ENCODE data around the gene RMND1. TPM values are rescaled to one million over a fixed set of nuclear protein-coding genes. Genes with fewer than 3 reads are reported as not detected.
A peak's percentile ranks its signal among the peaks of the same experiment; 100 is the strongest.

The RMND1 gene
- total RNA-seq, 1 experiment from 2014 or later, result 37.6 TPM

DNA sequence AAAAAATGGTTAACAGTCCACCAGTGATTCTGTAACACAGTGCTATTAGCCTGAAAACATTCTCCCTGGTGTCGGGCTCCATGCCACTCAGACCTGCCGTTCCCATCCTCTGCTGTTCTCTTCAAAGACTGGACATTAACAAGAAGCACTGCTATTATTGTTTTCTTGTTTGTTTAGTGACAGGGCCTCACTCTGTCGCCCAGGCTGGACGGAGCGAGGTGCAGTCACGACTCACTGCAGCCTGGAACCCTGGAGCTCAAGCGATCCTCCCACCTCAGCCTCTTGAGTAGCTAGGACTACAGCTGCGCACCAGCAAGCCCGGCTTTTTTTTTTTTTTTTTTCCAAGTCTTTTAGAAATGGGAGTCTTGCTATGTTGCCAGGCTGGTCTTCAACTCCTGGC, 9.6 kb downstream of the RMND1 start:
- no peaks in the 10 kb centered on the region for H3K27me3 Mint-ChIP-seq (ENCODE audit: insufficient read depth, unreplicated experiment)
- peaks cover 34% of the 10 kb centered on the region for H3K4me1 Mint-ChIP-seq (ENCODE audit: insufficient read depth, unreplicated experiment)
- TF ChIP-seq, protein P1, sequence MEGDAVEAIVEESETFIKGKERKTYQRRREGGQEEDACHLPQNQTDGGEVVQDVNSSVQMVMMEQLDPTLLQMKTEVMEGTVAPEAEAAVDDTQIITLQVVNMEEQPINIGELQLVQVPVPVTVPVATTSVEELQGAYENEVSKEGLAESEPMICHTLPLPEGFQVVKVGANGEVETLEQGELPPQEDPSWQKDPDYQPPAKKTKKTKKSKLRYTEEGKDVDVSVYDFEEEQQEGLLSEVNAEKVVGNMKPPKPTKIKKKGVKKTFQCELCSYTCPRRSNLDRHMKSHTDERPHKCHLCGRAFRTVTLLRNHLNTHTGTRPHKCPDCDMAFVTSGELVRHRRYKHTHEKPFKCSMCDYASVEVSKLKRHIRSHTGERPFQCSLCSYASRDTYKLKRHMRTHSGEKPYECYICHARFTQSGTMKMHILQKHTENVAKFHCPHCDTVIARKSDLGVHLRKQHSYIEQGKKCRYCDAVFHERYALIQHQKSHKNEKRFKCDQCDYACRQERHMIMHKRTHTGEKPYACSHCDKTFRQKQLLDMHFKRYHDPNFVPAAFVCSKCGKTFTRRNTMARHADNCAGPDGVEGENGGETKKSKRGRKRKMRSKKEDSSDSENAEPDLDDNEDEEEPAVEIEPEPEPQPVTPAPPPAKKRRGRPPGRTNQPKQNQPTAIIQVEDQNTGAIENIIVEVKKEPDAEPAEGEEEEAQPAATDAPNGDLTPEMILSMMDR (IDR thresholded peaks at IDR 0.05; ENCODE audit: unreplicated experiment), result no peak
- H3K27ac Mint-ChIP-seq (ENCODE audit: low read depth, unreplicated experiment), result no peak overlapping the region
- no peaks in the 10 kb centered on the region for H3K9me3 Mint-ChIP-seq (ENCODE audit: unreplicated experiment)
- H3K36me3 Mint-ChIP-seq (ENCODE audit: insufficient read depth, unreplicated experiment), result peaks cover 26% of the 10 kb centered on the region
- CTCF ChIA-PET, result interaction anchor here (0.6 to 1.1 kb wide), 5 partner anchors 18 to 849 kb away, joined by 3 to 6 read pairs (median 3); no protein-coding TSS in a partner anchor
- H3K4me3 Mint-ChIP-seq (ENCODE audit: unreplicated experiment), result no peak overlapping the region
- BruUV-seq (replicated peaks), result no TSS peak
- POLR2A ChIA-PET, result interaction anchor here (2.9 kb wide), 1 partner anchor 10 kb away, joined by 17 read pairs; the partner anchor contains the start of gene RMND1
- intact Hi-C loops (cut with micrococcal nuclease), result no loop called here
- no peak for DNase-seq (ENCODE audit: unreplicated experiment)

DNA sequence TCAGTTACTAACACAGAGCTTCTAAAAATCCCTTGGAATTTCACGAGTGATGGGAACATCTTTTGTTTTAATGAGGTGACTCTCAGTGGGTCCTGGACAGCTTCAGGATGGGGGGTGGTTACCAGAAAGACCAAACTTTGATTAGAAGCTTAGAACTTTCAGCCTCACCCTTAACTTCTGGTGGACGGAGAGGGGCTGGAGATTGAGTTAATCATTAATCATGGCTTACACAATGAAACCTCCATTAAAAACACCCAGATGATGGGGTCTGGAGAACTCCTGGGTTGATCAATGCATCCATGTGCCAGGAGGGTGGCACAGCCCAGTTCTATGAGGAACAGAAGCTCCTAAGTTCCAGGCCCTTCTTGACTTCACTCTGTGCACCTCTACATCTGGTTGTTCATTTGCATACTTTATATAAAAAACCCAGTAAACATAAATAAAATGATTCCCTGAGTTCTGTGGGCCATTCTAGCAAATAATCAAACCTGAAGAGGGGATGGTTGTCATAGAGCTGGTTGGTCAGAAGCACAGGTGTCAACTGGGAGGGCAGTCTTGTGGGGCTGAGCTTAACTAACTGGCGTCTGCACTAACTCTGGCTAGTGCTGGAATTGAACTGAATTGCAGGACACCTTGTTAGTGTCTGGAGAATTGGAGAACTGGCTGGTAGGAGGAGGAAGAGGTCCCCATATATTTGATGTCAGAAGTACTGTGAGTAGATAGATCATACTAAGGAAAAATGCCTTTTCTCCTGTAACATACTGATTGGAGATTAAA, 10.3 kb downstream of the RMND1 start:
- BruUV-seq (replicated peaks), result no TSS peak
- ChIA-PET CTCF (interaction anchor here (0.6 to 1.7 kb wide), 7 partner anchors 18 to 860 kb away, joined by 3 to 6 read pairs (median 3); no protein-coding TSS in a partner anchor), POLR2A (interaction anchor here (2.9 kb wide), 1 partner anchor 10 kb away, joined by 17 read pairs; the partner anchor contains the start of gene RMND1)

DNA sequence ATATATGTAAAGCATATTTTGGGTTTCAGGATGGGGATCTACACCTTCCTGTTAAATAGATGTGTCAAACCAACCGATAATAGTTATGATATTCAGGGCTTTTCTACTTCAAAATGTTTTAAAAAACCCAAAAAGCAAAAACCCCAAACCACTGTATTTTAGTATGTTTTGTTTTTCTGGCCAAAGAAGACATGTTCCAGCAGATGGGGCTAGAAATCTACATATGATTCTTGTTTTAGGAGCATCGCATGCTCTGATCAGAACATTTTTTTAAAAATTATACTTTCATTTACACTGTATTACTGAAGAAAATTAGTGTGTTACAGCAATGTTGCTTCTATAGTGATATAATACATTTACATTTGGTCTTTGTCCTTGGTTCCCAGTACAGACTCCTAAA, 11.0 kb downstream of the RMND1 start:
- TF ChIP-seq, protein P1 (IDR thresholded peaks at IDR 0.05; ENCODE audit: unreplicated experiment), result peak; percentile 43
- CTCF ChIA-PET, result interaction anchor here (0.6 to 1.7 kb wide), 4 partner anchors 17 to 940 kb away, joined by 3 to 6 read pairs (median 4); no protein-coding TSS in a partner anchor
- Mint-ChIP-seq H3K27me3 (ENCODE audit: insufficient read depth, unreplicated experiment) (no peaks in the 10 kb centered on the region), H3K4me3 (ENCODE audit: unreplicated experiment) (no peak overlapping the region), H3K9me3 (ENCODE audit: unreplicated experiment) (no peaks in the 10 kb centered on the region), H3K4me1 (ENCODE audit: insufficient read depth, unreplicated experiment) (peaks cover 23% of the 10 kb centered on the region), H3K27ac (ENCODE audit: low read depth, unreplicated experiment) (no peak overlapping the region), H3K36me3 (ENCODE audit: insufficient read depth, unreplicated experiment) (peaks cover 32% of the 10 kb centered on the region)
- intact Hi-C loops (cut with micrococcal nuclease), result loop anchor here (2.0 kb wide), 1 partner anchor 36 kb away; no protein-coding TSS in a partner anchor
- POLR2A ChIA-PET, result interaction anchor here (2.9 kb wide), 1 partner anchor 11 kb away, joined by 17 read pairs; the partner anchor contains the start of gene RMND1
- no peak for DNase-seq (ENCODE audit: unreplicated experiment)
- no TSS peak for BruUV-seq (replicated peaks)

More for the DNA sequence above, 10.3 kb downstream of the RMND1 start:
- intact Hi-C loops (cut with micrococcal nuclease), result loop anchor here (2.0 kb wide), 1 partner anchor 35 kb away; no protein-coding TSS in a partner anchor
- Mint-ChIP-seq H3K9me3 (ENCODE audit: unreplicated experiment) (no peaks in the 10 kb centered on the region), H3K27ac (ENCODE audit: low read depth, unreplicated experiment) (peak overlapping the region; percentile 66), H3K4me3 (ENCODE audit: unreplicated experiment) (no peak overlapping the region), H3K36me3 (ENCODE audit: insufficient read depth, unreplicated experiment) (peaks cover 26% of the 10 kb centered on the region), H3K27me3 (ENCODE audit: insufficient read depth, unreplicated experiment) (no peaks in the 10 kb centered on the region), H3K4me1 (ENCODE audit: insufficient read depth, unreplicated experiment) (peaks cover 28% of the 10 kb centered on the region)
- TF ChIP-seq, protein P1 (IDR thresholded peaks at IDR 0.05; ENCODE audit: unreplicated experiment), result no peak
- DNase-seq (ENCODE audit: unreplicated experiment), result no peak

DNA sequence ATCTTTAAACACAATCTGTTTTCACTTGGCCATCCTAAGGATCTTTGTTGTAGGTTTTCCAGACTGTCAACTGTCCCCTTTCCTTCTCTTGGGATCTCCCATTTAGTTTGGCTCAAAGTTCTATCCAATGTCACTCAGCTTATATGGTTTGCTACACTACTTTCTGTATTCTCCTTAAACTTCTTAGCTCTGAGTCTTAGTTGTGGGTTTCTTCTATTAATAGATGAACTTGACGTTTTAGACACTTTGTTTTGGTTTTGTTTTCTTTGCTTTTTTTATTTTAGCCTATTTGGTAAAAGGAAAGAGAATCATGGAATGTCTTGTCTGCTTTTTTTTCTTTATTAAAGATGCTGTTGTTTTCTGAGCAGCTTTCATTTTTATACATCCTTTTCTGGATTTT, 11.4 kb downstream of the RMND1 start:
- H3K4me1 Mint-ChIP-seq (ENCODE audit: insufficient read depth, unreplicated experiment), result peaks cover 20% of the 10 kb centered on the region
- POLR2A ChIA-PET, result interaction anchor here (2.9 kb wide), 1 partner anchor 12 kb away, joined by 17 read pairs; the partner anchor contains the start of gene RMND1
- H3K36me3 Mint-ChIP-seq (ENCODE audit: insufficient read depth, unreplicated experiment), result peaks cover 36% of the 10 kb centered on the region
- CTCF ChIA-PET, result interaction anchor here (0.6 to 1.7 kb wide), 4 partner anchors 186 to 941 kb away, joined by 3 to 5 read pairs (median 4); no protein-coding TSS in a partner anchor
- H3K4me3 Mint-ChIP-seq (ENCODE audit: unreplicated experiment), result no peak overlapping the region
- H3K9me3 Mint-ChIP-seq (ENCODE audit: unreplicated experiment), result no peaks in the 10 kb centered on the region
- intact Hi-C loops (cut with micrococcal nuclease), result loop anchor here (2.0 kb wide), 1 partner anchor 36 kb away; no protein-coding TSS in a partner anchor
- no peak overlapping the region for H3K27ac Mint-ChIP-seq (ENCODE audit: low read depth, unreplicated experiment)
- H3K27me3 Mint-ChIP-seq (ENCODE audit: insufficient read depth, unreplicated experiment), result no peaks in the 10 kb centered on the region
- DNase-seq (ENCODE audit: unreplicated experiment), result no peak
- no TSS peak for BruUV-seq (replicated peaks)
- TF ChIP-seq, protein P1 (IDR thresholded peaks at IDR 0.05; ENCODE audit: unreplicated experiment), result no peak
